ENCODE results near the gene CD34.

- TF ChIP-seq CTCF (IDR thresholded peaks at IDR 0.05) (no peak), POLR2A (IDR thresholded peaks at IDR 0.05) (no peak)
Observed at GRCh38 chr1:207847116-207847515, 63.8 kb downstream of the CD34 start.
